GM13976 (cell line): Measurements from ENCODE around the gene SLC25A39.
A peak's percentile ranks its signal among the peaks of the same experiment; 100 is the strongest.
"Not testable (repeated sequence)": the region's sequence is repeated elsewhere in the genome, so short reads cannot be mapped to it uniquely, and the experiment has no call there.

Source experiments
- DNase-seq: peaks from one replicate; pipeline ENCODE4 v3.0.0; 2012; ENCODE audit warnings: low spot score
- CTCF ChIP-seq: IDR thresholded peaks from 2 replicates; pipeline ENCODE4 v1.5.1; 2012; ENCODE audit warnings: borderline replicate concordance, mild to moderate bottlenecking; ENCODE audit not compliant: insufficient read depth; ENCODE audit errors: extremely low read depth, missing control alignments, control extremely low read depth
- in situ Hi-C: fragments of 300-500 bp; cut with MboI; formaldehyde crosslinking; loops from one replicate; pipeline ENCODE4 v1.12.0; 2022; ENCODE audit warnings: low sequenced_read_pairs, mixed read lengths, inconsistent platforms; ENCODE audit not compliant: unreplicated experiment

Gene SLC25A39

GRCh38 chr17:44331249-44331760 is 6.7 kb upstream of the SLC25A39 start:
- TF ChIP-seq CTCF = peak; percentile 71
- in situ Hi-C loops = loop anchor here (5.0 kb wide), 1 partner anchor 129 kb away; no protein-coding TSS in a partner anchor
- DNase-seq = peak; percentile 83

- not testable (repeated sequence) for DNase-seq
- in situ Hi-C loops = loop anchor here (5.0 kb wide), 1 partner anchor 128 kb away; no protein-coding TSS in a partner anchor
Observed at GRCh38 chr17:44330263-44330662, 5.6 kb upstream of the SLC25A39 start.

GRCh38 chr17:44329516-44329915 is 4.9 kb upstream of the SLC25A39 start:
- DNase-seq, in situ Hi-C loops: not testable (repeated sequence)

- in situ Hi-C loops = no loop called here
- TF ChIP-seq CTCF = no peak
- no peak for DNase-seq
Observed at GRCh38 chr17:44327715-44328449, 3.3 kb upstream of the SLC25A39 start.

GRCh38 chr17:44326861-44327444 is 2.3 kb upstream of the SLC25A39 start:
- peak; percentile 96 for DNase-seq
- in situ Hi-C loops = no loop called here
- TF ChIP-seq CTCF = no peak

GRCh38 chr17:44324092-44324570 is 492 bp downstream of the SLC25A39 start:
- DNase-seq = peak; percentile 40
- in situ Hi-C loops = no loop called here

More at GRCh38 chr17:44324092-44324570, 492 bp downstream of the SLC25A39 start:
- no peak for TF ChIP-seq CTCF
